Epidermal melanocyte (primary cell): ENCODE data around the gene SCYGR1.
"Not testable (repeated sequence)": the region's sequence is repeated elsewhere in the genome, so short reads cannot be mapped to it uniquely, and the experiment has no call there.

Experiments
- DNase-seq: peaks from one replicate; pipeline ENCODE4 v3.0.0; 2011; ENCODE audit warnings: low spot score; ENCODE audit not compliant: insufficient read length

Gene SCYGR1

DNA sequence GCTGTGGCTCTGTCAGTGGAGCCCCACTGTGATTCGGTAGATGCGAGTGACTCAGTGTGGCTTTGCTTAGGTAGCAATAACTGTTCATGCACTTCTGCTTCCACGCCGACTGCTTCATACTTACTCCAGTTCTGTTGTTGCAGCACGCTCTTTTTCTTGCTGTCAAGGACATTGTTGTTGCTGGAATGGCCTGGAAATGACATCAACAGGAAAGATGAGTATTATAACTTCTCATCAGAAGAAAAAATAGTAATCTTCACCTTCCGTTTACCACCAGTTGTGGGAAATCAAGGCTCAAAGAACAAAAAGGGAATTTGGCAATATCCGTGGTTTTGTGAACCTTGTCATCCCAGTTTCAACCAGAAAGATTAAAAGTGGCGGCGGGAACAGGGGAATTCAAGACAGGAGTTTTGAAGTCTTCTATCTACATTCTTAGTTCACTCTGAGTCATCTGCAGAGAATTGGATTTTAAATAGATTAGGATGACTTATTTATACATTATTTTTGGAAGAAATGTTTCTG lies 16.9 kb downstream of the SCYGR1 start:
- DNase-seq = no peak

- no peak for DNase-seq
These were observed 17.7 kb downstream of the SCYGR1 start for GRCh38 chr2:227370092-227370491.

DNA sequence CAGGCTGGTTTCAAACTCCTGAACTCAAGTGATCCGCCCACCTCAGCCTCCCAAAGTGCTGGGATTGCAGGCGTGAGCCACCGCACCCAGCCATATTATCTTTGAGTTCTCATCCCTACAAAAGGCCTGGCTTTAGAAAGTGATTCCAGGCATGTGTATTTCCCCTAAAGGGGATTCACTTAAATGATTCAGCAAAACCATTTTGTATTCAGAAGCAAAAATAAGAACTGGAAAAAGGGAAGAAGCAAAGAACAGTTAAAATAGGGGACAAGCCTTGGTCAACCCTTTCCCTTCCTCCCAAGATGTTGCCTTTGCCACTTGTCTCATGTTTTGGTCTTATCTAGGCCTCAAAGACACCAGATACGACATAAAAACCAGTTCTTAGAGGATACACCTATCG lies 19.2 kb downstream of the SCYGR1 start:
- DNase-seq = no peak

DNA sequence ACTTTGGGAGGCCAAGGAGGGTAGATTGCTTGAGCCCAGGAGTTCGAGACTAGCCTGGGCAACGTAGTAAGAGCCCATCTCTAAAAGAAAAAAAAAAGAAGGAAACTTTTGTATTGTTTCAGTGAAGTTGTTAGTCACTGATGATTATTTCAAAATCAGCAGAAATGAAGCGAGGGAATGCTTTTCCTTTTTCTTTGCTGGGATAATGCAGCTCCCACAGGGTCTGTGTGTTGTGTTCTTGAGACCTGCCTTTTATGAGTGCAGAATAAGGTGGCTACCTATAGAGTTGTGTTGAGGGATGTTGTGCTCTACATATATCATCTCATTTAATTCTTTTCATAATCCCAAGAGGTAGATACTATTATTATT lies 20.3 kb downstream of the SCYGR1 start:
- DNase-seq = no peak

- DNase-seq = no peak
These were observed 20.9 kb downstream of the SCYGR1 start for GRCh38 chr2:227366769-227367426.

DNA sequence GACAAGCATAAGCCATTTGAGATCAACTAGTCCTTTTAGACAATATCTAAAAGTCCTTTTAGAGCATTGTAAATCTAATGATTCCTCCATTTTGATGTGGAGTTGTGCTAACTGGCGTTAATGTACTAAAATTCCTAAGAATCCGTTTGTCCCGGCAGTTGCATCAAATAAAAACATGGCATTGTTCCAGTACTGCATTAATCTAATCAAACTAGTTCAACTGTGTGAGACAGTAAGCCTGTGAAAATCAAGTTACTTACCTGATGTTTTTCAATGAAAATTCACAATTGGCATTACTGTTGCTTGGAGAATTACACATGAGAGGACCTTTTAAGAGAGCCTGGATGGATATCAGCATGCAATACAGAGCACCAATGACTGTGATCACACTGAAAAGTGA lies 21.9 kb downstream of the SCYGR1 start:
- no peak for DNase-seq

DNA sequence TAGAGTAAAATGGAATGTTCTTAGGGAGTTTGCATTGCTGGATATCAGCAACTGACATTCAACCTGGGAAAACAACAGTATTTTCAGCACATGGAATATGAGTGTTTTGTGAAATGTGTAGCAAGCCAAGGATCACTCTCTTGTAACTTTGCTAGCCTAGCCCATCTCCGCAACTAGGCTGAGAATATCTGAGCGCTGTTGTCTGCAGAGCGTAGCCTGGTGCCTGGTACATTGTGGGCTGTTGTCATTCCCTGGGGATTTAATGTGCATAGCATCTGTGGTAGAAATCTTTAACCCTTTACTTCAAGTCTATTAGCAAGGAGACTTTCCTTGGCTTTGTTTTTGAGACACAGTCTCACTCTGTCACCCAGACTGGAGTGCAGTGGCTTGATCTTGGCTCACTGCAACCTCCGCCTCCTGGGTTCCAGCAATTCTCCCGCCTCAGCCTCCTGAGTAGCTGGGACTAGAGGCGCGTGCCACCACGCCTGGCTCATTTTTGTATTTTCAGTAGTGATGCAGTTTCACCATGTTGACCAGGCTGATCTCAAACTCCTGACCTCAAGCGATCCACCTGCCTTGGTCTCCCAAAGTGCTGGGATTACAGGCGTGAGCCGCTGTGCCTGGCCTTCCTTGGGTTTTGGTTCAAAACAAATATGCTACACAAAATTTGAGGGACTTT lies 23.0 kb downstream of the SCYGR1 start:
- DNase-seq = not testable (repeated sequence)

- DNase-seq = no peak
These were observed 24.0 kb downstream of the SCYGR1 start for GRCh38 chr2:227363756-227364155.

GRCh38 chr2:227360351-227360750 lies 27.4 kb downstream of the SCYGR1 start:
- no peak for DNase-seq

GRCh38 chr2:227351639-227352038 lies 36.1 kb downstream of the SCYGR1 start:
- no peak for DNase-seq

- no peak for DNase-seq
These were observed 37.6 kb downstream of the SCYGR1 start for GRCh38 chr2:227349989-227350612.

GRCh38 chr2:227348324-227348723 lies 39.4 kb downstream of the SCYGR1 start:
- no peak for DNase-seq

- no peak for DNase-seq
These were observed 40.6 kb downstream of the SCYGR1 start for GRCh38 chr2:227347117-227347516.

DNA sequence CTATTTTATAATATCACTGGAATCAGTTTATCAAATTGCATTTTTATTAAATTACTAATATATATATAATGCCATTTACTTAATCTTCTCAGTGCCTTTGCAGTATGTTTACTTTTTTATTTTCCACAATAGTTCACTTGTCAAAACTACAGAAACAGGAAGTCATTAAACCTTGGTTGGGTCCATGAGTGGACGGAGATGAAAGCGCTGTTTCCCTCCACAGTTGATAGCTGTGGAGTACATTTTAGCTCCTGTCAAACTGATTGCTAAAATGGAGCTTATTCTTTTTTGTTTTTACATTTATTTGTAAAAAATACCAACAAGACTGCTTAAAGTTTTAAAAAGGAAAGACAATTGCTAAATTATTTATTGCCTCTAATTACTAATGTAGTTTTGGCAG lies 43.5 kb downstream of the SCYGR1 start:
- no peak for DNase-seq

DNA sequence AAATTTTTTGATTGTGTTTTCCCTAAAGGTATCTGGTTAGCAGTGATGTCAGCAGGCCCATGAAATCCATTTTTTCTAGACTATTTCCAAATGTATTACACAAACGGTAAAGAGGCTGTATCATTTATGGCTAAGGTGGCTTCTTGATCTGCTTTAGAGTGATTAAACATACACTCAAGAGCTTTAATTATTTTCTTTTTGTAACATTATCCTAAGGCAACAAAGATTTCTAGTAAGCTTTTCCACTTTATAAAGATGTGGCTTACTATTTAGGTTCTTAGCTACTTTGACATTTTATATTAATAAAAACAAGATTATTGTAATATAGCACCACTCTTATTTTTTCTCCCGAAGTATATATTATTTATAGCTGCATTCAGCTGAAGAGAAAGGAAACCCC lies 46.2 kb downstream of the SCYGR1 start:
- no peak for DNase-seq

GRCh38 chr2:227340106-227340505 lies 47.6 kb downstream of the SCYGR1 start:
- DNase-seq = no peak

GRCh38 chr2:227339098-227339599 lies 48.6 kb downstream of the SCYGR1 start:
- no peak for DNase-seq
